Measurements from ENCODE around the gene WDR53. TPM values are rescaled to one million over a fixed set of nuclear protein-coding genes. Genes with fewer than 3 reads are reported as not detected.
"Not testable (repeated sequence)": the region's sequence is repeated elsewhere in the genome, so short reads cannot be mapped to it uniquely, and the experiment has no call there.

Gene WDR53
- total and polyA plus RNA-seq, 4 donors: 2.7 to 4.5 (median 3.5) TPM

- TF ChIP-seq GABPA (IDR thresholded peaks at IDR 0.05 in 1 of 2, conservative IDR thresholded peaks at IDR 0.05 in 1 of 2) (no peak), EGR1 (IDR thresholded peaks at IDR 0.05; ENCODE audit: low read depth in 2 of 2) (no peak)
Measured at GRCh38 chr3:196525141-196525540, 43.2 kb downstream of the WDR53 start (continued).

GRCh38 chr3:196524527-196524926 lies 43.8 kb downstream of the WDR53 start:
- WGBS: 66% methylated on average over 5 of the region's 5 CpGs
- Histone ChIP-seq H3K9me3 (ENCODE audit: control insufficient read depth in 4 of 4, low read length in 3 of 4) (peaks cover 11 to 24% (median 16%) of the 10 kb centered on the region in 4 donors), H3K4me3 (ENCODE audit: low read depth in 1 of 3, low read length in 3 of 3) (no peak overlapping the region), H3K27me3 (ENCODE audit: control insufficient read depth in 4 of 4, insufficient read depth in 4 of 4, low read length in 3 of 4) (no peaks in the 10 kb centered on the region), H3K4me1 (ENCODE audit: control insufficient read depth in 4 of 4, insufficient read depth in 4 of 4, low read length in 3 of 4) (peaks cover 0 to 5% (median under 1%) of the 10 kb centered on the region in 4 donors), H3K27ac (ENCODE audit: low read depth in 1 of 2, low read length in 2 of 2) (no peak overlapping the region), H3K9ac (ENCODE audit: low read depth in 1 of 2, low read length in 2 of 2) (no peak overlapping the region), H3K36me3 (ENCODE audit: control insufficient read depth in 4 of 4, insufficient read depth in 3 of 4, low read depth in 1 of 4, low read length in 3 of 4) (no peaks in the 10 kb centered on the region)
- DNase-seq (ENCODE audit: low spot score): no peak
- no peak for TF ChIP-seq TAF1 (conservative IDR thresholded peaks at IDR 0.05)
- no peak for TF ChIP-seq SP1 (IDR thresholded peaks at IDR 0.05)
- TF ChIP-seq HNF4A (conservative IDR thresholded peaks at IDR 0.05): no peak
- no peak for TF ChIP-seq FOXA1 (IDR thresholded peaks at IDR 0.05)
- TF ChIP-seq, protein P1, sequence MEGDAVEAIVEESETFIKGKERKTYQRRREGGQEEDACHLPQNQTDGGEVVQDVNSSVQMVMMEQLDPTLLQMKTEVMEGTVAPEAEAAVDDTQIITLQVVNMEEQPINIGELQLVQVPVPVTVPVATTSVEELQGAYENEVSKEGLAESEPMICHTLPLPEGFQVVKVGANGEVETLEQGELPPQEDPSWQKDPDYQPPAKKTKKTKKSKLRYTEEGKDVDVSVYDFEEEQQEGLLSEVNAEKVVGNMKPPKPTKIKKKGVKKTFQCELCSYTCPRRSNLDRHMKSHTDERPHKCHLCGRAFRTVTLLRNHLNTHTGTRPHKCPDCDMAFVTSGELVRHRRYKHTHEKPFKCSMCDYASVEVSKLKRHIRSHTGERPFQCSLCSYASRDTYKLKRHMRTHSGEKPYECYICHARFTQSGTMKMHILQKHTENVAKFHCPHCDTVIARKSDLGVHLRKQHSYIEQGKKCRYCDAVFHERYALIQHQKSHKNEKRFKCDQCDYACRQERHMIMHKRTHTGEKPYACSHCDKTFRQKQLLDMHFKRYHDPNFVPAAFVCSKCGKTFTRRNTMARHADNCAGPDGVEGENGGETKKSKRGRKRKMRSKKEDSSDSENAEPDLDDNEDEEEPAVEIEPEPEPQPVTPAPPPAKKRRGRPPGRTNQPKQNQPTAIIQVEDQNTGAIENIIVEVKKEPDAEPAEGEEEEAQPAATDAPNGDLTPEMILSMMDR (IDR thresholded peaks at IDR 0.05; ENCODE audit: low read depth, low read length, missing input control): no peak
- no peak for TF ChIP-seq HNF4G (IDR thresholded peaks at IDR 0.05)
- no peak for TF ChIP-seq NR2F2 (IDR thresholded peaks at IDR 0.05)

DNA sequence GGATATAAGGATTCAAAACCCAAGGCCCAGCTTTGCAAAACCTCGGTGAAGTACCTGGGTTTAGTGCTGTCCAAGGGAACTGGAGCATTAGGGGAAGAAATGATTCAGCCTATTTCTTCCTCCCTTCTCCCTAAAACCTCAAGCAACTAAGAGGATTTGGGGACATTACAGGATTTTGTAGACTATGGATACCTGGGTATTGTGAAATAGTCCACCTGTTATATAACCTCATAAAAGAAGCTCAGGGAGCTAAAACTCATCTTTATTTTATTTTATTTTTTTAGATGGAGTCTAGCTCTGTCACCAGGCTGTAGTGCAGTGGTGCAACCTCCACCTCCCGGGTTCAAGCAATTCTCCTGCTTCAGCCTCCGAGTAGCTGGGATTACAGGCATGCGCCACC lies 44.5 kb downstream of the WDR53 start:
- no peak overlapping the region for H3K27ac ChIP-seq (ENCODE audit: low read depth in 1 of 2, low read length in 2 of 2)
- TF ChIP-seq HNF4A (conservative IDR thresholded peaks at IDR 0.05): no peak
- TF ChIP-seq, protein P2, sequence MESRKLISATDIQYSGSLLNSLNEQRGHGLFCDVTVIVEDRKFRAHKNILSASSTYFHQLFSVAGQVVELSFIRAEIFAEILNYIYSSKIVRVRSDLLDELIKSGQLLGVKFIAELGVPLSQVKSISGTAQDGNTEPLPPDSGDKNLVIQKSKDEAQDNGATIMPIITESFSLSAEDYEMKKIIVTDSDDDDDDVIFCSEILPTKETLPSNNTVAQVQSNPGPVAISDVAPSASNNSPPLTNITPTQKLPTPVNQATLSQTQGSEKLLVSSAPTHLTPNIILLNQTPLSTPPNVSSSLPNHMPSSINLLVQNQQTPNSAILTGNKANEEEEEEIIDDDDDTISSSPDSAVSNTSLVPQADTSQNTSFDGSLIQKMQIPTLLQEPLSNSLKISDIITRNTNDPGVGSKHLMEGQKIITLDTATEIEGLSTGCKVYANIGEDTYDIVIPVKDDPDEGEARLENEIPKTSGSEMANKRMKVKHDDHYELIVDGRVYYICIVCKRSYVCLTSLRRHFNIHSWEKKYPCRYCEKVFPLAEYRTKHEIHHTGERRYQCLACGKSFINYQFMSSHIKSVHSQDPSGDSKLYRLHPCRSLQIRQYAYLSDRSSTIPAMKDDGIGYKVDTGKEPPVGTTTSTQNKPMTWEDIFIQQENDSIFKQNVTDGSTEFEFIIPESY (IDR thresholded peaks at IDR 0.05): no peak
- TF ChIP-seq SP1 (IDR thresholded peaks at IDR 0.05): no peak
- peaks cover 15 to 31% (median 22%) of the 10 kb centered on the region in 4 donors for H3K9me3 ChIP-seq (ENCODE audit: control insufficient read depth in 4 of 4, low read length in 3 of 4)
- H3K9ac ChIP-seq (ENCODE audit: low read depth in 1 of 2, low read length in 2 of 2): no peak overlapping the region
- WGBS: 93% methylated on average over 4 of the region's 4 CpGs
- H3K27me3 ChIP-seq (ENCODE audit: control insufficient read depth in 4 of 4, insufficient read depth in 4 of 4, low read length in 3 of 4): no peaks in the 10 kb centered on the region
- DNase-seq (ENCODE audit: low spot score): no peak
- no peaks in the 10 kb centered on the region for H3K36me3 ChIP-seq (ENCODE audit: control insufficient read depth in 4 of 4, insufficient read depth in 3 of 4, low read depth in 1 of 4, low read length in 3 of 4)
- H3K4me3 ChIP-seq (ENCODE audit: low read depth in 1 of 3, low read length in 3 of 3): no peak overlapping the region
- peaks cover 0 to 4% (median under 1%) of the 10 kb centered on the region in 4 donors for H3K4me1 ChIP-seq (ENCODE audit: control insufficient read depth in 4 of 4, insufficient read depth in 4 of 4, low read length in 3 of 4)

DNA sequence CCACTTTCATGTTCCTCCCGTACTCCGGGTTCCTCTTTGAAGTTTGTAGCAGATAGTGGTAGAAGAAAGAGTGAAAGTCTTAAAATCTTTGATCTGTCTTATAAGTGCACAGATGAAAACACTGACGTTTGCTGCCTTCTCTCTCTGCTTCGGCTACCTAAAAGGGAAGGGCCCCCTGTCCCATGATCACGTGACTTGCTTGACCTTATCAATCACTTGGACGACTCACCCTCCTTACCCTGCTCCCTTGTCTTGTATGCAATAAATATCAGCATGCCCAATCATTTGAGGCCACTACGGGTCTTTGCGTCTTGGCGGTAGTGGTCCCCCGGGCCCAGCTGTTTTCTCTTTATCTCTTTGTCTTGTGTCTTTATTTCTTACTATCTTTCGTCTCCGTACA lies 47.1 kb downstream of the WDR53 start:
- H3K9ac ChIP-seq (ENCODE audit: low read depth in 1 of 2, low read length in 2 of 2); H3K27ac ChIP-seq (ENCODE audit: low read depth in 1 of 2, low read length in 2 of 2); H3K4me3 ChIP-seq (ENCODE audit: low read depth in 1 of 3, low read length in 3 of 3); H3K27me3 ChIP-seq (ENCODE audit: control insufficient read depth in 4 of 4, insufficient read depth in 4 of 4, low read length in 3 of 4); H3K4me1 ChIP-seq (ENCODE audit: control insufficient read depth in 4 of 4, insufficient read depth in 4 of 4, low read length in 3 of 4); DNase-seq (ENCODE audit: low spot score); H3K36me3 ChIP-seq (ENCODE audit: control insufficient read depth in 4 of 4, insufficient read depth in 3 of 4, low read depth in 1 of 4, low read length in 3 of 4): not testable (repeated sequence)
- WGBS: 89% methylated on average over 12 of the region's 12 CpGs
- H3K9me3 ChIP-seq (ENCODE audit: control insufficient read depth in 4 of 4, low read length in 3 of 4): peaks cover 15 to 43% (median 30%) of the 10 kb centered on the region in 4 donors

Measured in liver (tissue), 9 donors.